Astrocyte (in vitro differentiated cells and primary cell): Measurements from ENCODE around the gene UBE2N.
"Not testable (repeated sequence)": the region's sequence is repeated elsewhere in the genome, so short reads cannot be mapped to it uniquely, and the experiment has no call there.

ENCODE experiments used
- EZH2 ChIP-seq: IDR thresholded peaks from 2 replicates; pipeline ENCODE4 v1.6.1; 2012; ENCODE audit warnings: mild to moderate bottlenecking, low read length, inconsistent platforms; ENCODE audit not compliant: insufficient read depth
- TF ChIP-seq, protein P1 (sequence below): IDR thresholded peaks from 2 replicates; pipeline ENCODE4 v1.5.1; 2011; ENCODE audit warnings: low read depth, mild to moderate bottlenecking, inconsistent platforms, low read length, moderate library complexity; ENCODE audit not compliant: insufficient read depth

DNA sequence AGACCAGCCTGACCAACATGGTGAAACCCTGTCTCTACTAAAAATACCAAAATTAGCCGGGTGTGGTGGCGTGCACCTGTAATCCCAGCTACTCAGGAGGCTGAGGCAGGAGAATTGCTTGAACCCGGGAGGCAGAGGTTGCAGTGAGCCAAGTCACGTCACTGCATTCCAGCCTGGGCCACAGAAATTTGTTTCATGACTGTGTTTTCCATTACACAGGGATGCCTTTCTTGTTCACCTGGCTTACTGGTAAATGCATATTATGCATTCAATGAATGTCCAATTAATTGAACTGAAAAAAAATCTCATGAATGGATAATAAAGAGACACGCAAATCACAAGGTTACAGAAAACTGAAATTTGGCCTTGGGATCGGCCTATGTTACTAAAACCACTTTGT, 9.7 kb downstream of the UBE2N start:
- TF ChIP-seq, protein P1, sequence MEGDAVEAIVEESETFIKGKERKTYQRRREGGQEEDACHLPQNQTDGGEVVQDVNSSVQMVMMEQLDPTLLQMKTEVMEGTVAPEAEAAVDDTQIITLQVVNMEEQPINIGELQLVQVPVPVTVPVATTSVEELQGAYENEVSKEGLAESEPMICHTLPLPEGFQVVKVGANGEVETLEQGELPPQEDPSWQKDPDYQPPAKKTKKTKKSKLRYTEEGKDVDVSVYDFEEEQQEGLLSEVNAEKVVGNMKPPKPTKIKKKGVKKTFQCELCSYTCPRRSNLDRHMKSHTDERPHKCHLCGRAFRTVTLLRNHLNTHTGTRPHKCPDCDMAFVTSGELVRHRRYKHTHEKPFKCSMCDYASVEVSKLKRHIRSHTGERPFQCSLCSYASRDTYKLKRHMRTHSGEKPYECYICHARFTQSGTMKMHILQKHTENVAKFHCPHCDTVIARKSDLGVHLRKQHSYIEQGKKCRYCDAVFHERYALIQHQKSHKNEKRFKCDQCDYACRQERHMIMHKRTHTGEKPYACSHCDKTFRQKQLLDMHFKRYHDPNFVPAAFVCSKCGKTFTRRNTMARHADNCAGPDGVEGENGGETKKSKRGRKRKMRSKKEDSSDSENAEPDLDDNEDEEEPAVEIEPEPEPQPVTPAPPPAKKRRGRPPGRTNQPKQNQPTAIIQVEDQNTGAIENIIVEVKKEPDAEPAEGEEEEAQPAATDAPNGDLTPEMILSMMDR, result not testable (repeated sequence)
- not testable (repeated sequence) for TF ChIP-seq EZH2
